Measurements from ENCODE around the gene FCAMR. TPM values are rescaled to one million over a fixed set of nuclear protein-coding genes. Genes with fewer than 3 reads are reported as not detected.

FCAMR gene
- total and polyA plus RNA-seq, 9 donors: not detected

GRCh38 chr1:206963119-206963712 lies 7.0 kb downstream of the FCAMR start:
- Histone ChIP-seq H3K4me3 (no peak overlapping the region), H3K9me3 (no peaks in the 10 kb centered on the region), H3K36me3 (no peaks in the 10 kb centered on the region), H3K27ac (no peak overlapping the region), H3K4me1 (ENCODE audit: insufficient read depth) (no peaks in the 10 kb centered on the region), H3K27me3 (no peaks in the 10 kb centered on the region)
- TF ChIP-seq, protein P1, sequence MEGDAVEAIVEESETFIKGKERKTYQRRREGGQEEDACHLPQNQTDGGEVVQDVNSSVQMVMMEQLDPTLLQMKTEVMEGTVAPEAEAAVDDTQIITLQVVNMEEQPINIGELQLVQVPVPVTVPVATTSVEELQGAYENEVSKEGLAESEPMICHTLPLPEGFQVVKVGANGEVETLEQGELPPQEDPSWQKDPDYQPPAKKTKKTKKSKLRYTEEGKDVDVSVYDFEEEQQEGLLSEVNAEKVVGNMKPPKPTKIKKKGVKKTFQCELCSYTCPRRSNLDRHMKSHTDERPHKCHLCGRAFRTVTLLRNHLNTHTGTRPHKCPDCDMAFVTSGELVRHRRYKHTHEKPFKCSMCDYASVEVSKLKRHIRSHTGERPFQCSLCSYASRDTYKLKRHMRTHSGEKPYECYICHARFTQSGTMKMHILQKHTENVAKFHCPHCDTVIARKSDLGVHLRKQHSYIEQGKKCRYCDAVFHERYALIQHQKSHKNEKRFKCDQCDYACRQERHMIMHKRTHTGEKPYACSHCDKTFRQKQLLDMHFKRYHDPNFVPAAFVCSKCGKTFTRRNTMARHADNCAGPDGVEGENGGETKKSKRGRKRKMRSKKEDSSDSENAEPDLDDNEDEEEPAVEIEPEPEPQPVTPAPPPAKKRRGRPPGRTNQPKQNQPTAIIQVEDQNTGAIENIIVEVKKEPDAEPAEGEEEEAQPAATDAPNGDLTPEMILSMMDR (IDR thresholded peaks at IDR 0.05): no peak
- no peak for TF ChIP-seq POLR2A (IDR thresholded peaks at IDR 0.05)
- no peak for TF ChIP-seq EP300 (IDR thresholded peaks at IDR 0.05)
- DNase-seq: no peak
- 86 to 88% (median 87%) methylated on average over 5 of the region's 5 CpGs for WGBS, 3 donors
- intact Hi-C loops (cut with DNase I): no loop called here

GRCh38 chr1:206962272-206962671 lies 8.0 kb downstream of the FCAMR start:
- Histone ChIP-seq H3K36me3 (no peaks in the 10 kb centered on the region), H3K4me3 (no peak overlapping the region), H3K4me1 (ENCODE audit: insufficient read depth) (no peaks in the 10 kb centered on the region), H3K27me3 (no peaks in the 10 kb centered on the region), H3K27ac (no peak overlapping the region), H3K9me3 (no peaks in the 10 kb centered on the region)
- 92 to 93% (median 93%) methylated on average over 7 of the region's 7 CpGs for WGBS, 3 donors
- TF ChIP-seq POLR2A (IDR thresholded peaks at IDR 0.05) (no peak), EP300 (IDR thresholded peaks at IDR 0.05) (no peak)
- TF ChIP-seq, protein P1 (IDR thresholded peaks at IDR 0.05): no peak
- no peak for DNase-seq
- intact Hi-C loops (cut with DNase I): no loop called here

DNA sequence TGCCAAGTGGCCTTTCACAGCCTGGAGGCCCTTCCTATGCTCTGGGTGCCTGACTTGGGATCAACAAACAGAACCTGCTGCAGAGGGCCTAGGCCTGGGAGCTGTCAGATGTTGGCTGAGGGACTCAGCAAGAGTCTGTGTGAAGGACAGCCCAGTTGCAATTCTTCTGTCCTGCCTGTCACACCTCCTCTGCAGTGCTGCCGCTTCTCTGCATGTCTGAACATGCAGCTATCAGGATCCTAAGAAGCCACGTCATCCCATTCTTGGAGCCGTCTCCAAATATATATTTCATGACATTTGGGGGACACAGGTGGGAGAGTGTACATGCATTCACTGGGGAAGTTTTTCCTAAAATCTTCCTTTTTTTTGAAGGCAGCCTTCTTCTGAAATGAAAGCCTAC lies 8.6 kb downstream of the FCAMR start:
- TF ChIP-seq POLR2A (IDR thresholded peaks at IDR 0.05) (no peak), EP300 (IDR thresholded peaks at IDR 0.05) (no peak)
- TF ChIP-seq, protein P1 (IDR thresholded peaks at IDR 0.05): no peak
- Histone ChIP-seq H3K36me3 (no peaks in the 10 kb centered on the region), H3K4me3 (no peak overlapping the region), H3K27me3 (no peaks in the 10 kb centered on the region), H3K9me3 (no peaks in the 10 kb centered on the region), H3K4me1 (ENCODE audit: insufficient read depth) (no peaks in the 10 kb centered on the region), H3K27ac (no peak overlapping the region)
- intact Hi-C loops (cut with DNase I): no loop called here
- DNase-seq: no peak
- WGBS, 3 donors: 64 to 93% (median 89%) methylated on average over 3 of the region's 3 CpGs

DNA sequence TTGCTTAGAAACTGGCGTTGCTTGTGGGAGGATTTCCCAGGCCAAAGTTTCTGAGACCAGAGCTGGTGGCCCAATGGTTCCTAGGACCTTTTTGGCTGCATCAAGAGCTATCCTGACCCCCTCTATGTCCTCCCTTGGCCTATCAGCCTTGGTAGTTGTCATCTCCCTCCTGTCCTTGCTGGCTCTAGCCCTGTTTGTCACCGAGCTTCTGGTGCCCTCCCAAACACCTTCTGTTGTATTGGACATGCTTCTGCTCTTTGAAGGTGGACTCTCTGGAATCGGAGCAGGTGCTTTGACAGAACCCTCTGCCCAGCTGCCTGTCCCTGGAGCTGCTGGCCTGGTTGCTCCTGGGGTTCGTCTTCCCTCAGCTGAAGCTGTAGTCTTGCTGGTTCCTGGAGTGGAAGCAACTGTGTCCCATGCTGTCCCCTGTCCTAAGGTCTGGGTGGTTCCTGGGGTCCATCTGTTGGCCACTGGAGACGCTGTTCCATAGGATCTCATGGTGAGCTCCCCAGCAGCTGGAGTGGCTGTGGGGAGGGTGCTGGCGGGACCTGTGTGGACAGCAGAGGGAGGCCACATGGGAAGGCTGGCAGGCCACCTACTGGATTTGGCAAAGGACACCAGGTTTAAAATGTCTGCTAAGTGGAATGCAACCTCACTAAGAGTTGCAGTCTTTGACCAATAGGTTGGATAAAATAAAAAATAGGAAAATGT lies 9.4 kb downstream of the FCAMR start:
- DNase-seq: no peak
- no peaks in the 10 kb centered on the region for H3K36me3 ChIP-seq
- TF ChIP-seq, protein P1 (IDR thresholded peaks at IDR 0.05): no peak
- no peak for TF ChIP-seq POLR2A (IDR thresholded peaks at IDR 0.05)
- TF ChIP-seq EP300 (IDR thresholded peaks at IDR 0.05): no peak
- intact Hi-C loops (cut with DNase I): no loop called here
- no peaks in the 10 kb centered on the region for H3K9me3 ChIP-seq
- no peaks in the 10 kb centered on the region for H3K27me3 ChIP-seq
- WGBS, 3 donors: 76 to 83% (median 78%) methylated on average over 6 of the region's 6 CpGs
- no peak overlapping the region for H3K27ac ChIP-seq
- no peak overlapping the region for H3K4me3 ChIP-seq
- no peaks in the 10 kb centered on the region for H3K4me1 ChIP-seq (ENCODE audit: insufficient read depth)
